COLO829 (cell line): ENCODE measurements around the gene POLL.
A peak's percentile ranks its signal among the peaks of the same experiment; 100 is the strongest.

ENCODE experiments used
- DNase-seq: peaks from one replicate; pipeline ENCODE4 v3.0.0; 2012; ENCODE audit warnings: low spot score

The POLL gene

GRCh38 chr10:101560298-101561067 lies 27.6 kb downstream of the POLL start:
- DNase-seq = no peak

- DNase-seq = no peak
These were observed 28.3 kb downstream of the POLL start for GRCh38 chr10:101559596-101560297.

GRCh38 chr10:101558671-101559595 lies 29.1 kb downstream of the POLL start:
- DNase-seq = no peak

GRCh38 chr10:101558204-101558603 lies 29.9 kb downstream of the POLL start:
- DNase-seq = no peak

- DNase-seq = no peak
These were observed 30.5 kb downstream of the POLL start for GRCh38 chr10:101557541-101557940.

- no peak for DNase-seq
These were observed 35.6 kb downstream of the POLL start for GRCh38 chr10:101552442-101552841.

GRCh38 chr10:101550965-101551364 lies 37.1 kb downstream of the POLL start:
- no peak for DNase-seq

GRCh38 chr10:101545898-101546297 lies 42.2 kb downstream of the POLL start:
- DNase-seq = no peak

GRCh38 chr10:101538446-101538845 lies 49.6 kb downstream of the POLL start:
- DNase-seq = no peak

GRCh38 chr10:101536800-101537199 lies 51.3 kb downstream of the POLL start:
- DNase-seq = peak; percentile 14

GRCh38 chr10:101535949-101536348 lies 52.1 kb downstream of the POLL start:
- no peak for DNase-seq

- DNase-seq = no peak
These were observed 58.1 kb downstream of the POLL start for GRCh38 chr10:101529725-101530553.

- no peak for DNase-seq
These were observed 58.9 kb downstream of the POLL start for GRCh38 chr10:101529207-101529606.
